ENCODE measurements around the gene SELENOV.

DNA sequence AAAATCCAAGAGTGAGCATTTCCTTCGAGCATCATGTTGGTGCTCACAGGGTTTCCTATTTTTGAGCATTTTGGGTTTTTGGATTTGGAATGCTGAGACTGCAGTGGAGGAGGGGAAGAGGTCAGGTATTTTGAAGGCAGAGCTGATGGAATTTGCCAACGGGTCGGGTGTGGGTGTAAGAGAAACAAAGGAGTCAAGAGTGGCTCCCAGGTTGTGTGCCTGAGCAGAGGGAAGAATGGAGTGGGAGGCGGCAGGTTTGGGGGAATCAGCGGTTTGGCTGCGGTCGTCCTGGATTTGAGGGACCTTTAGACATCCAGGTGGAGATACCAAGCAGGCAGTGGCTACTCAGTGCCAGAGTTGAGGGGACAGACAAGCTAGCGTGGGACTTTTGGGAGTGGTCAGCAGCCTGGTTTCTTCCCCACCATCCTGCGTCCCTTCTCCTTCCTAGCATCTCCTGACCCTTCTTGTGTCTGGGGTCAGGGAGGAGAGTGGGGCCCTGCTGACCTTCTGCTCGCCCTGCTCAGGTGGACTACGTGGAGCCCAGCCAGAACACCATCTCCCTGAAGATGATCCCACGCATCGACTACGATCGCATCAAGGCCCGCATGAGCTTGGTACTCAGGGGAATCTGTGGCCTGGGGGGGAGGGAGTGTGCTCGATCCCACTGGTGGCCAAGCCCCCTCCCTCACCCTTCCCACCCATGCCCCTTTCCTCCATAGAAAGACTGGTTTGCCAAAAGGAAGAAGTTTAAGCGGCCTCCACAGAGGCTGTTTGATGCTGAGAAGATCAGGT, 48.8 kb upstream of the SELENOV start:
- TF ChIP-seq FOXK2 (IDR thresholded peaks at IDR 0.05) (no peak), NFRKB (IDR thresholded peaks at IDR 0.05) (no peak), SUZ12 (IDR thresholded peaks at IDR 0.05) (no peak)
